Measurements from ENCODE around the gene FAS. TPM values are rescaled to one million over a fixed set of nuclear protein-coding genes. Genes with fewer than 3 reads are reported as not detected.
"Not testable (repeated sequence)": the region's sequence is repeated elsewhere in the genome, so short reads cannot be mapped to it uniquely, and the experiment has no call there.

Gene FAS
- total RNA-seq, 2 donors from 2014 or later: 24.0 to 32.6 TPM

DNA sequence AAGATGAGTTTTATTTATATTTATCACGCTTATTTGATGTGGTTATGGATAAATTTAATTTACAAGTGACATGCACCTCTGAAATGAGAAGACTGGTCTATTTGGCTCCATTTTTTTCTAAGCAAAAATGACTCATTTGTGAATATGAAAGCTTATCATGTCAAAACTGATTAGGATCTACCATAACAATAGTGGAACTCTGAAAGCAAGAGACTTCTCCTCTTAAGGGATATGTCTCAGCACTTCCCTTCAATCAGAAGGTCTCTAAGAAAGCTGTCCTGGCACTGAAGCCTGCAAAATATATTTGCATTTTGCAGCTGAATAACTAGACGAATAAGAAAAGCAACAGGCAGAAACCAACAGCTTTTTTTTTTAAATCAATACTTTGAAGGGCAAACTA, 12.7 kb downstream of the FAS start:
- no peak for ATAC-seq (ENCODE audit: insufficient number of reproducible peaks, low FRiP score, low read depth)
- no peak overlapping the region for H3K4me3 ChIP-seq
- no peak overlapping the region for H3K27ac ChIP-seq
- no peak for DNase-seq (ENCODE audit: low spot score)
- H3K9me3 ChIP-seq: no peaks in the 10 kb centered on the region
- peaks cover 7% of the 10 kb centered on the region for H3K36me3 ChIP-seq
- peaks cover 3 to 12% of the 10 kb centered on the region in 2 donors for H3K4me1 ChIP-seq (ENCODE audit: control insufficient read depth in 1 of 2, low read depth in 2 of 2)
- TF ChIP-seq, protein P1, sequence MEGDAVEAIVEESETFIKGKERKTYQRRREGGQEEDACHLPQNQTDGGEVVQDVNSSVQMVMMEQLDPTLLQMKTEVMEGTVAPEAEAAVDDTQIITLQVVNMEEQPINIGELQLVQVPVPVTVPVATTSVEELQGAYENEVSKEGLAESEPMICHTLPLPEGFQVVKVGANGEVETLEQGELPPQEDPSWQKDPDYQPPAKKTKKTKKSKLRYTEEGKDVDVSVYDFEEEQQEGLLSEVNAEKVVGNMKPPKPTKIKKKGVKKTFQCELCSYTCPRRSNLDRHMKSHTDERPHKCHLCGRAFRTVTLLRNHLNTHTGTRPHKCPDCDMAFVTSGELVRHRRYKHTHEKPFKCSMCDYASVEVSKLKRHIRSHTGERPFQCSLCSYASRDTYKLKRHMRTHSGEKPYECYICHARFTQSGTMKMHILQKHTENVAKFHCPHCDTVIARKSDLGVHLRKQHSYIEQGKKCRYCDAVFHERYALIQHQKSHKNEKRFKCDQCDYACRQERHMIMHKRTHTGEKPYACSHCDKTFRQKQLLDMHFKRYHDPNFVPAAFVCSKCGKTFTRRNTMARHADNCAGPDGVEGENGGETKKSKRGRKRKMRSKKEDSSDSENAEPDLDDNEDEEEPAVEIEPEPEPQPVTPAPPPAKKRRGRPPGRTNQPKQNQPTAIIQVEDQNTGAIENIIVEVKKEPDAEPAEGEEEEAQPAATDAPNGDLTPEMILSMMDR (IDR thresholded peaks at IDR 0.05): no peak
- no peaks in the 10 kb centered on the region for H3K27me3 ChIP-seq (replicated peaks; ENCODE audit: insufficient read depth)

- TF ChIP-seq, protein P1 (IDR thresholded peaks at IDR 0.05): no peak
- Histone ChIP-seq H3K27ac (no peak overlapping the region), H3K9me3 (no peaks in the 10 kb centered on the region), H3K4me3 (no peak overlapping the region), H3K27me3 (replicated peaks; ENCODE audit: insufficient read depth) (no peaks in the 10 kb centered on the region), H3K4me1 (ENCODE audit: control insufficient read depth in 1 of 2, low read depth in 2 of 2) (no peaks in the 10 kb centered on the region), H3K36me3 (peaks cover 19% of the 10 kb centered on the region)
- DNase-seq (ENCODE audit: low spot score) (no peak), ATAC-seq (ENCODE audit: insufficient number of reproducible peaks, low FRiP score, low read depth) (no peak)
Measured at GRCh38 chr10:89007129-89007893, 16.7 kb downstream of the FAS start.

DNA sequence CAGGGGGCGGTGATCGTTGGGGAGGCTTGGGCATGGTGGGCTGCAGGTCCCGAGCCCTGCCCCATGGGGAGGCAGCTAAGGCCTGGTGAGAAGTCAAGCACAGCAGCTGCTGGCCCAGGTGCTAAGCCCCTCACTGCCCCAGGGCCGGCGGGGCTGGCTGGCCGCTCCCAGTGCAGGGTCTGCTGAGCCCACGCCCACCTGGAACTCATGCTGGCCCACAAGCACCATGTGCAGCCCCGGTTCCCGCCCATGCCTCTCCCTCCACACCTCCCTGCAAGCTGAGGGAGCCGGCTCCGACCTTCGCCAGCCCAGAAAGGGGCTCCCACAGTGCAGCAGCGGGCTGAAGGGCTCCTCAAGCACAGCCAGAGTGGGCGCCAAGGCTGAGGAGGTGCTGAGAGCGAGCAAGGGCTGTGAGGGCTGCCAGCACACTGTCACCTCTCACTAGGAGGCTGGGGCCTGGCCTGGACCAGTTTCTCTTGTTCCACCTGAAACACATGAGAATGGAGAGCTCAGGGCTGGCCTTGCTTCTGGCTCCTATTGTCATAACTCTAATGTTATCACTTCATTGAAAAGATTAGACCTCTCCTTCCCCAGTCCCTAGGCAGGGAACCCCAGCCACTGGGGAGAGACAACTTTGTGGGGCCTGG, 28.2 kb downstream of the FAS start:
- not testable (repeated sequence) for DNase-seq (ENCODE audit: low spot score); H3K4me3 ChIP-seq; H3K9me3 ChIP-seq; H3K27ac ChIP-seq; H3K27me3 ChIP-seq (replicated peaks; ENCODE audit: insufficient read depth); H3K4me1 ChIP-seq (ENCODE audit: control insufficient read depth in 1 of 2, low read depth in 2 of 2); ATAC-seq (ENCODE audit: insufficient number of reproducible peaks, low FRiP score, low read depth)
- H3K36me3 ChIP-seq: peaks cover 28% of the 10 kb centered on the region

GRCh38 chr10:89019569-89020327, 29.1 kb downstream of the FAS start:
- Histone ChIP-seq H3K9me3 (no peaks in the 10 kb centered on the region), H3K4me1 (ENCODE audit: control insufficient read depth in 1 of 2, low read depth in 2 of 2) (no peaks in the 10 kb centered on the region), H3K27ac (no peak overlapping the region), H3K4me3 (no peak overlapping the region), H3K36me3 (peaks cover 22% of the 10 kb centered on the region), H3K27me3 (replicated peaks; ENCODE audit: insufficient read depth) (no peaks in the 10 kb centered on the region)
- TF ChIP-seq, protein P1 (IDR thresholded peaks at IDR 0.05): no peak
- DNase-seq (ENCODE audit: low spot score): no peak
- no peak for ATAC-seq (ENCODE audit: insufficient number of reproducible peaks, low FRiP score, low read depth)

GRCh38 chr10:89021526-89021925, 30.9 kb downstream of the FAS start:
- DNase-seq (ENCODE audit: low spot score); H3K27ac ChIP-seq; H3K4me1 ChIP-seq (ENCODE audit: control insufficient read depth in 1 of 2, low read depth in 2 of 2); H3K9me3 ChIP-seq; ATAC-seq (ENCODE audit: insufficient number of reproducible peaks, low FRiP score, low read depth); H3K4me3 ChIP-seq; H3K27me3 ChIP-seq (replicated peaks; ENCODE audit: insufficient read depth): not testable (repeated sequence)
- H3K36me3 ChIP-seq: peaks cover 22% of the 10 kb centered on the region

GRCh38 chr10:89022734-89023133, 32.1 kb downstream of the FAS start:
- H3K27me3 ChIP-seq (replicated peaks; ENCODE audit: insufficient read depth): no peaks in the 10 kb centered on the region
- ATAC-seq (ENCODE audit: insufficient number of reproducible peaks, low FRiP score, low read depth): no peak
- TF ChIP-seq, protein P1 (IDR thresholded peaks at IDR 0.05): no peak
- peaks cover 22% of the 10 kb centered on the region for H3K36me3 ChIP-seq
- no peak overlapping the region for H3K27ac ChIP-seq
- DNase-seq (ENCODE audit: low spot score): no peak
- H3K9me3 ChIP-seq: no peaks in the 10 kb centered on the region
- H3K4me3 ChIP-seq: no peak overlapping the region
- no peaks in the 10 kb centered on the region for H3K4me1 ChIP-seq (ENCODE audit: control insufficient read depth in 1 of 2, low read depth in 2 of 2)

Measured in thoracic aorta (tissue), 2 donors.